A673 (cell line): ENCODE data around the gene FRMPD1. TPM values are rescaled to one million over a fixed set of nuclear protein-coding genes. Genes with fewer than 3 reads are reported as not detected.
A peak's percentile ranks its signal among the peaks of the same experiment; 100 is the strongest.

Experiments
- BruUV-seq: library from RNA; stranded (reverse); fragments of 400-500 nt; replicated peaks from 2 replicates; lab custom pipeline; 2021; lab: Mats Ljungman, UMichigan
- CTCF ChIA-PET: fragments of 300-600 bp; sonication (Branson Sonifier 250); formaldehyde crosslinking; loops from one replicate; lab custom pipeline; 2022; ENCODE audit warnings: antibody characterized with exemption; lab: Charles Lee
- POLR2A ChIA-PET: fragments of 300-600 bp; sonication (Branson Sonifier 250); formaldehyde crosslinking; loops from one replicate; lab custom pipeline; 2022; ENCODE audit warnings: antibody characterized with exemption; ENCODE audit not compliant: low non-redundant PET; lab: Charles Lee
- DNase-seq: peaks from one replicate; pipeline ENCODE4 v3.0.0-alpha.2; 2015; ENCODE audit warnings: low spot score
- H3K27ac ChIP-seq: fragments of 200-600 bp; sonication (generic); 2 replicates; pipeline ENCODE4 v1.5.1; 2016; ENCODE audit warnings: mixed run types, low read depth, mild to moderate bottlenecking, mixed read lengths, antibody characterized with exemption, low read length; ENCODE audit not compliant: poor library complexity, severe bottlenecking
- H3K27me3 ChIP-seq: fragments of 200-600 bp; sonication (generic); replicated peaks from 2 replicates; pipeline ENCODE4 v1.6.1; 2017; ENCODE audit warnings: mixed run types, low read depth, mild to moderate bottlenecking, mixed read lengths, antibody characterized with exemption, low read length; ENCODE audit not compliant: insufficient read depth, poor library complexity
- H3K36me3 ChIP-seq: fragments of 200-600 bp; sonication (generic); 2 replicates; pipeline ENCODE4 v1.6.1; 2016; ENCODE audit warnings: mixed run types, mild to moderate bottlenecking, mixed read lengths, antibody characterized with exemption, low read length; ENCODE audit not compliant: insufficient read depth, poor library complexity, severe bottlenecking
- H3K4me1 ChIP-seq: fragments of 200-600 bp; sonication (generic); 2 replicates; pipeline ENCODE4 v1.6.1; 2017; ENCODE audit warnings: mixed run types, mild to moderate bottlenecking, mixed read lengths, antibody characterized with exemption, low read length; ENCODE audit not compliant: insufficient read depth, poor library complexity, severe bottlenecking
- H3K4me3 ChIP-seq: fragments of 200-600 bp; sonication (generic); 2 replicates; pipeline ENCODE4 v1.5.1; 2016; ENCODE audit warnings: low read depth, mixed run types, mild to moderate bottlenecking, mixed read lengths, low read length; ENCODE audit not compliant: poor library complexity, severe bottlenecking
- H3K9me3 ChIP-seq: fragments of 200-600 bp; sonication (generic); 2 replicates; pipeline ENCODE4 v1.6.1; 2016; ENCODE audit warnings: mixed run types, low read depth, mild to moderate bottlenecking, mixed read lengths, antibody characterized with exemption, low read length; ENCODE audit not compliant: poor library complexity, severe bottlenecking
- CTCF ChIP-seq: fragments of 300-800, 200-600 bp; sonication (generic); conservative IDR thresholded peaks from 2 replicates; pipeline ENCODE4 v1.5.1; 2017; ENCODE audit warnings: low read depth, mild to moderate bottlenecking, antibody characterized with exemption, low read length, moderate library complexity, mixed read lengths
- EZH2 ChIP-seq: fragments of 200-600 bp; sonication (generic); IDR thresholded peaks from 2 replicates; pipeline ENCODE4 v1.6.1; 2017; ENCODE audit warnings: borderline replicate concordance, low read depth, mild to moderate bottlenecking, mixed read lengths, antibody characterized with exemption, low read length; ENCODE audit not compliant: poor library complexity, severe bottlenecking
- intact Hi-C: fragments of 100-400 bp; cut with micrococcal nuclease; formaldehyde crosslinking; loops from one replicate; pipeline ENCODE4 v1.10.0; 2022; ENCODE audit not compliant: unreplicated experiment
- total RNA-seq: library from RNA; stranded (reverse); gene quantifications from 2 replicates; pipeline ENCODE4 v1.2.3, GENCODE V29; 2021

The FRMPD1 gene
- total RNA-seq, 1 experiment from 2014 or later: not detected

- BruUV-seq: TSS peak; percentile 31
- ChIA-PET CTCF (no interaction called here), POLR2A (no interaction called here)
- Histone ChIP-seq H3K9me3 (no peaks in the 10 kb centered on the region), H3K4me3 (peak overlapping the region; percentile 85), H3K27ac (peak overlapping the region; percentile 85), H3K36me3 (peaks cover 44% of the 10 kb centered on the region), H3K4me1 (peaks cover 18% of the 10 kb centered on the region), H3K27me3 (no peaks in the 10 kb centered on the region)
- no peak for DNase-seq
- TF ChIP-seq CTCF (no peak), EZH2 (no peak)
- intact Hi-C loops: no loop called here
Measured at GRCh38 chr9:37784291-37784615, 133.5 kb downstream of the FRMPD1 start.

DNA sequence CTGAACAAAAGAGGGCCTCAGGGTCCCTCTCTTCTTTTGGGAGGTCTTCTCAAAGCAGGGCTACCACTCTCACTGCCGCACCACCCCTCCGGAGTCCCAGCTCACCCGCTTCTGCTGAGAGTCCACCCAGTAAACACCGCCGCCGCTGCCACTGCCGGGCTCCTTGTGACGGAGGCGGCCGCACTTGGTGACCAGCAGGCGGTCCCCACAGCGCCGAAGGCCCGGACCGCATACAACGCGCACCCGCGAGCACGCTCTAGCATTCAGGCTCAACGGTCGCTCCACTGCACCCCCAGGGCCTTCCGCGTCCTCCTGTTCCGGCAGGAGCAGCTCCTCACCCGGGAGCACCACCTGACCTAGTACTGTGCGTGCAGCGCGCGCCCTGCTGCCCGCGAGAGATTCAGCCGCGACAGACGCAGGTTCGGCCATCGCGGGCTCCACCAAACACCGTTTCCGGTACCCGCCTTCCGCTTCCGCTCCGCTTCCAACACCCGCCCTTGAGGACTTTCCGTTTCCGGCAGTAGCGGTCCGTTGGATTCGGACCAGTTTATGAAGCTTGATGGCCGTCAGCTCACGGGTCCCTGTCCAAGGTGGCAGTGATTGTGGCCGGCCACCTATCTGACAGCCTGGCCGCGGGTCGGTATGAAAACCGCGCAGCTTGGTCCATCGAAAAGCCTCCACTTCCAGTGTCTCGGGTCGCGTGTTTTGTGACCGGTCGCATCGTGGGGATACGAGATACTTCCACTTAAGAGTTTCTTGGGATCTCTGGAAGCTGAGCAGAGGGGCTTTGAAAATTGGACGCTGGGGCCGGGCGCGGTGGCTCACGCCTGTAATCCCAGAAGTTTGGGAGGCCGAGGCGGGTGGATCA lies 134.1 kb downstream of the FRMPD1 start, which contains the start of gene EXOSC3:
TSS of gene EXOSC3 (minus strand) at position 449 of the 868 bp plus-strand sequence. CDS start at position 429, 20 bp downstream.
- intact Hi-C loops: no loop called here
- CTCF ChIA-PET: interaction anchor here (0.6 to 0.7 kb wide), 2 partner anchors 36 to 37 kb away, joined by 3 read pairs; no protein-coding TSS in a partner anchor
- BruUV-seq: no TSS peak
- no peak for TF ChIP-seq CTCF
- TF ChIP-seq EZH2: no peak
- peaks cover 38% of the 10 kb centered on the region for H3K36me3 ChIP-seq
- POLR2A ChIA-PET: interaction anchor here (0.6 kb wide), 1 partner anchor 25 kb away, joined by 8 read pairs; no protein-coding TSS in a partner anchor
- H3K4me1 ChIP-seq: peaks cover 18% of the 10 kb centered on the region
- no peaks in the 10 kb centered on the region for H3K27me3 ChIP-seq
- H3K4me3 ChIP-seq: peak within 1 kb of the TSS; percentile 85
- no peaks in the 10 kb centered on the region for H3K9me3 ChIP-seq
- DNase-seq: peak; percentile 94
- H3K27ac ChIP-seq: peak within 1 kb of the TSS; percentile 85

GRCh38 chr9:37787059-37787458 lies 136.3 kb downstream of the FRMPD1 start:
- TF ChIP-seq CTCF: no peak
- no peak for TF ChIP-seq EZH2
- Histone ChIP-seq H3K4me3 (no peak overlapping the region), H3K27ac (no peak overlapping the region), H3K4me1 (peaks cover 18% of the 10 kb centered on the region), H3K9me3 (no peaks in the 10 kb centered on the region), H3K27me3 (no peaks in the 10 kb centered on the region), H3K36me3 (peaks cover 16% of the 10 kb centered on the region)
- no peak for DNase-seq
- intact Hi-C loops: no loop called here
- POLR2A ChIA-PET: no interaction called here
- CTCF ChIA-PET: interaction anchor here (0.7 kb wide), 1 partner anchor 191 kb away, joined by 3 read pairs; no protein-coding TSS in a partner anchor
- no TSS peak for BruUV-seq
